PC-9 (cell line): Measurements from ENCODE around the gene SH3GL3.

Experiments used
- EZH2 ChIP-seq: fragments of 200-600 bp; sonication (generic); IDR thresholded peaks from 2 replicates; pipeline ENCODE4 v1.8.0; 2017; ENCODE audit warnings: antibody characterized with exemption, low read depth
- TF ChIP-seq, protein P1 (sequence below): fragments of 200-600 bp; sonication (generic); conservative IDR thresholded peaks from 2 replicates; pipeline ENCODE4 v1.6.1; 2017; ENCODE audit warnings: mixed run types, antibody characterized with exemption, mild to moderate bottlenecking, moderate library complexity

DNA sequence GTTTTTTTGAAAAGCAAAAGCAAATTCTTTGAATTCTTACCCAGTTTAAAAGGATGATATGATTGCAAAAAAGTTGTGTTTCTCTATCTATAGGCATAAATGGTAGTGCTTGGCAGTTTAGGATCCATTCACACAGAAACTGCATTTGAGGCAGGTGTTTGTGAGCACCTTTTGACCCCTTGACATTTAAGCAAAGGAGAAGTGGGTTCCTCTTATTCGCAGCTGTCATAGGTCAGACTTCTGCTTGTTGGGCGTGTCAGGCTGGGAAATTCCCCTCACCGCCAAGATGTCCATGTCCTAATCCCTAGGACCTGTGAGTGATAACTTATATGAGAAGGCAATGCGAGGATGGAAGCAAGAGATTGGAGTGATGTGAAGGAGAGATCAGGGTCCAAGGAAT is 67.4 kb downstream of the SH3GL3 start:
- TF ChIP-seq, protein P1, sequence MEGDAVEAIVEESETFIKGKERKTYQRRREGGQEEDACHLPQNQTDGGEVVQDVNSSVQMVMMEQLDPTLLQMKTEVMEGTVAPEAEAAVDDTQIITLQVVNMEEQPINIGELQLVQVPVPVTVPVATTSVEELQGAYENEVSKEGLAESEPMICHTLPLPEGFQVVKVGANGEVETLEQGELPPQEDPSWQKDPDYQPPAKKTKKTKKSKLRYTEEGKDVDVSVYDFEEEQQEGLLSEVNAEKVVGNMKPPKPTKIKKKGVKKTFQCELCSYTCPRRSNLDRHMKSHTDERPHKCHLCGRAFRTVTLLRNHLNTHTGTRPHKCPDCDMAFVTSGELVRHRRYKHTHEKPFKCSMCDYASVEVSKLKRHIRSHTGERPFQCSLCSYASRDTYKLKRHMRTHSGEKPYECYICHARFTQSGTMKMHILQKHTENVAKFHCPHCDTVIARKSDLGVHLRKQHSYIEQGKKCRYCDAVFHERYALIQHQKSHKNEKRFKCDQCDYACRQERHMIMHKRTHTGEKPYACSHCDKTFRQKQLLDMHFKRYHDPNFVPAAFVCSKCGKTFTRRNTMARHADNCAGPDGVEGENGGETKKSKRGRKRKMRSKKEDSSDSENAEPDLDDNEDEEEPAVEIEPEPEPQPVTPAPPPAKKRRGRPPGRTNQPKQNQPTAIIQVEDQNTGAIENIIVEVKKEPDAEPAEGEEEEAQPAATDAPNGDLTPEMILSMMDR = no peak
- TF ChIP-seq EZH2 = no peak
